OCI-LY3 (cell line): ENCODE data around the gene CLEC16A.

Experiments
- CTCF ChIP-seq: fragments of 200-600, 300-600 bp; sonication (generic); IDR thresholded peaks from 2 replicates; pipeline ENCODE4 v1.5.1; 2014; ENCODE audit warnings: antibody characterized with exemption, low read length, low read depth
- EZH2phosphoT487 ChIP-seq: fragments of 200-600 bp; shearing (Covaris generic); IDR thresholded peaks from 2 replicates; pipeline ENCODE4 v1.6.1; 2018; ENCODE audit warnings: antibody characterized with exemption, mixed run types, low read depth

- TF ChIP-seq CTCF (no peak), EZH2phosphoT487 (no peak)
Observed at GRCh38 chr16:11156401-11156800, 212.0 kb downstream of the CLEC16A start.
